IMR-90 (cell line): ENCODE measurements around the gene TMOD4. TPM values are rescaled to one million over a fixed set of nuclear protein-coding genes. Genes with fewer than 3 reads are reported as not detected.

Experiments used
- ATAC-seq: fragments of 200-7000 bp; cut with Tn5 transposase; 2 replicates; pipeline ENCODE4 v1.9.1; 2020; ENCODE audit warnings: low read depth, mild to moderate bottlenecking, moderate library complexity
- BruUV-seq: library from RNA; stranded (reverse); fragments of 400-500 nt; replicated peaks from 2 replicates; lab custom pipeline; 2021; lab: Mats Ljungman, UMichigan
- CTCF ChIA-PET: fragments of 300-600 bp; formaldehyde crosslinking; extraction: SDS; loops from one replicate; lab custom pipeline; 2021; ENCODE audit warnings: antibody characterized with exemption; lab: Yijun Ruan, JAX
- POLR2A ChIA-PET: fragments of 300-600 bp; sonication (Branson Sonifier 250); formaldehyde crosslinking; loops from one replicate; lab custom pipeline; 2022; ENCODE audit warnings: antibody characterized with exemption; ENCODE audit not compliant: unreplicated experiment; lab: Charles Lee
- DNase-seq: peaks from one replicate; pipeline ENCODE4 v3.0.0; 2013
- H2AFZ ChIP-seq: replicated peaks from 2 replicates; pipeline ENCODE3; 2013; ENCODE audit warnings: low read length, mild to moderate bottlenecking; ENCODE audit not compliant: poor library complexity
- H2AK5ac ChIP-seq: 2 replicates; pipeline ENCODE4 v1.6.1; 2013; ENCODE audit warnings: low read depth, low read length, inconsistent platforms
- H2AK9ac ChIP-seq: replicated peaks from 2 replicates; pipeline ENCODE3; 2013; ENCODE audit warnings: mild to moderate bottlenecking, low read depth, low read length, moderate library complexity; ENCODE audit not compliant: poor library complexity
- H2BK120ac ChIP-seq: 2 replicates; pipeline ENCODE4 v1.6.1; 2013; ENCODE audit warnings: low read depth, low read length, inconsistent platforms
- H2BK15ac ChIP-seq: 3 replicates; pipeline ENCODE4 v1.6.1; 2013; ENCODE audit warnings: low read depth, low read length, inconsistent platforms
- H2BK20ac ChIP-seq: 2 replicates; pipeline ENCODE4 v1.6.1; 2013; ENCODE audit warnings: low read depth, mild to moderate bottlenecking, inconsistent platforms, low read length, moderate library complexity
- H2BK5ac ChIP-seq: 2 replicates; pipeline ENCODE4 v1.6.1; 2013; ENCODE audit warnings: mild to moderate bottlenecking, low read depth, low read length, inconsistent platforms; ENCODE audit not compliant: poor library complexity, severe bottlenecking
- H3K14ac ChIP-seq: replicated peaks from 2 replicates; pipeline ENCODE4 v1.6.1; 2013; ENCODE audit warnings: low read depth, low read length, inconsistent platforms
- H3K18ac ChIP-seq: 2 replicates; pipeline ENCODE4 v1.6.1; 2013; ENCODE audit warnings: low read depth, low read length, control low read depth
- H3K23ac ChIP-seq: 2 replicates; pipeline ENCODE4 v1.6.1; 2013; ENCODE audit warnings: low read depth, low read length, inconsistent platforms
- H3K27ac ChIP-seq: 2 replicates; pipeline ENCODE4 v1.5.1; 2013; ENCODE audit warnings: mild to moderate bottlenecking, control low read depth, low read length; ENCODE audit not compliant: insufficient read depth
- H3K27me3 ChIP-seq: 2 replicates; pipeline ENCODE4 v1.6.1; 2013; ENCODE audit warnings: low read length; ENCODE audit not compliant: control insufficient read depth, insufficient read depth
- H3K36me3 ChIP-seq: 2 replicates; pipeline ENCODE4 v1.6.1; 2013; ENCODE audit warnings: low read length, mixed read lengths; ENCODE audit not compliant: control insufficient read depth, insufficient read depth
- H3K4ac ChIP-seq: 2 replicates; pipeline ENCODE4 v1.6.1; 2013; ENCODE audit warnings: low read depth, low read length, inconsistent platforms
- H3K4me1 ChIP-seq: 2 replicates; pipeline ENCODE4 v1.6.1; 2013; ENCODE audit warnings: low read length, mixed read lengths; ENCODE audit not compliant: control insufficient read depth, insufficient read depth
- H3K4me2 ChIP-seq: 2 replicates; pipeline ENCODE4 v1.6.1; 2013; ENCODE audit warnings: low read depth, mild to moderate bottlenecking, control low read depth, low read length, moderate library complexity
- H3K4me3 ChIP-seq: 2 replicates; pipeline ENCODE4 v1.5.1; 2013; ENCODE audit warnings: low read depth, mild to moderate bottlenecking, control low read depth, low read length, moderate library complexity; ENCODE audit not compliant: insufficient read depth
- H3K56ac ChIP-seq: 2 replicates; pipeline ENCODE4 v1.6.1; 2013; ENCODE audit warnings: low read length, inconsistent platforms; ENCODE audit not compliant: insufficient read depth; ENCODE audit errors: extremely low read depth
- H3K79me1 ChIP-seq, 2 experiments: 2 replicates each; pipeline ENCODE4 v1.6.1; 2013; ENCODE audit warnings: low read length in 2 of 2, inconsistent platforms in 1 of 2, low read depth in 1 of 2
- H3K9ac ChIP-seq: 2 replicates; pipeline ENCODE4 v1.6.1; 2013; ENCODE audit warnings: low read depth, low read length, control low read depth
- H3K9me1 ChIP-seq: 2 replicates; pipeline ENCODE4 v1.6.1; 2013; ENCODE audit warnings: low read length, inconsistent platforms; ENCODE audit not compliant: insufficient read depth
- H3K9me3 ChIP-seq: 2 replicates; pipeline ENCODE4 v1.6.1; 2013; ENCODE audit warnings: low read length; ENCODE audit not compliant: control insufficient read depth, insufficient read depth
- H4K20me1 ChIP-seq: 2 replicates; pipeline ENCODE4 v1.6.1; 2013; ENCODE audit warnings: low read length, inconsistent platforms; ENCODE audit not compliant: insufficient read depth
- H4K5ac ChIP-seq: 2 replicates; pipeline ENCODE4 v1.6.1; 2013; ENCODE audit warnings: mild to moderate bottlenecking, low read depth, low read length, control low read depth
- H4K8ac ChIP-seq, 2 experiments: 2 replicates each; pipeline ENCODE4 v1.6.1; 2013; ENCODE audit warnings: low read depth in 2 of 2, low read length in 2 of 2, control low read depth in 1 of 2, inconsistent platforms in 1 of 2
- H4K91ac ChIP-seq: 2 replicates; pipeline ENCODE4 v1.6.1; 2013; ENCODE audit warnings: low read depth, low read length, inconsistent platforms; ENCODE audit not compliant: insufficient read depth
- BHLHE40 ChIP-seq: fragments of 150-350 bp; IDR thresholded peaks from 2 replicates; pipeline ENCODE4 v1.6.1; 2016; ENCODE audit warnings: mild to moderate bottlenecking, low read depth, low read length
- CEBPB ChIP-seq: IDR thresholded peaks from 2 replicates; pipeline ENCODE4 v1.6.1; 2012; ENCODE audit warnings: low read depth, low read length, improper control_type of control experiment
- CHD1 ChIP-seq: IDR thresholded peaks from 2 replicates; pipeline ENCODE4 v1.6.1; 2012; ENCODE audit warnings: low read depth, low read length, improper control_type of control experiment
- CTCF ChIP-seq: conservative IDR thresholded peaks from 2 replicates; pipeline ENCODE4 v1.5.1; 2012; ENCODE audit warnings: mild to moderate bottlenecking, low read depth, low read length, improper control_type of control experiment
- ELK1 ChIP-seq: fragments of 150-350 bp; IDR thresholded peaks from 2 replicates; pipeline ENCODE4 v1.6.1; 2016; ENCODE audit warnings: low read depth, mild to moderate bottlenecking, low read length, moderate library complexity, borderline replicate concordance
- FOS ChIP-seq: fragments of 150-350 bp; IDR thresholded peaks from 2 replicates; pipeline ENCODE4 v1.6.1; 2016; ENCODE audit warnings: low read depth, low read length
- MAFK ChIP-seq: IDR thresholded peaks from 2 replicates; pipeline ENCODE4 v1.6.1; 2012; ENCODE audit warnings: low read depth, low read length, improper control_type of control experiment
- MAZ ChIP-seq: IDR thresholded peaks from 2 replicates; pipeline ENCODE4 v1.6.1; 2012; ENCODE audit warnings: low read depth, mild to moderate bottlenecking, low read length, improper control_type of control experiment, moderate library complexity, borderline replicate concordance
- MXI1 ChIP-seq: IDR thresholded peaks from 2 replicates; pipeline ENCODE4 v1.6.1; 2012; ENCODE audit warnings: low read depth, mild to moderate bottlenecking, low read length, moderate library complexity, borderline replicate concordance
- NFE2L2 ChIP-seq: fragments of 150-350 bp; IDR thresholded peaks from 2 replicates; pipeline ENCODE4 v1.6.1; 2016; ENCODE audit warnings: low read depth, mild to moderate bottlenecking, low read length
- POLR2A ChIP-seq: IDR thresholded peaks from 2 replicates; pipeline ENCODE4 v1.6.1; 2012; ENCODE audit warnings: mild to moderate bottlenecking, low read depth, low read length
- RAD21 ChIP-seq: IDR thresholded peaks from 2 replicates; pipeline ENCODE4 v1.6.1; 2012; ENCODE audit warnings: low read length, improper control_type of control experiment
- RCOR1 ChIP-seq: IDR thresholded peaks from 2 replicates; pipeline ENCODE4 v1.6.1; 2012; ENCODE audit warnings: mild to moderate bottlenecking, low read length, improper control_type of control experiment; ENCODE audit not compliant: insufficient replicate concordance
- RFX5 ChIP-seq: IDR thresholded peaks from 2 replicates; pipeline ENCODE4 v1.8.0; 2012; ENCODE audit warnings: low read depth, mild to moderate bottlenecking, low read length, moderate library complexity
- SMC3 ChIP-seq: fragments of 150-350 bp; IDR thresholded peaks from 2 replicates; pipeline ENCODE4 v1.6.1; 2016; ENCODE audit warnings: low read depth, mild to moderate bottlenecking, antibody characterized with exemption, low read length, moderate library complexity
- USF2 ChIP-seq: fragments of 150-350 bp; IDR thresholded peaks from 2 replicates; pipeline ENCODE4 v1.6.1; 2017; ENCODE audit warnings: mild to moderate bottlenecking, antibody characterized with exemption, low read length, low read depth
- WGBS, 2 experiments: methylation state at CpG; one replicate each; pipeline versions ENCODE4 v1.1.5 to v1.1.7; 2013; ENCODE audit warnings: missing lambda C conversion rate in 2 of 2; ENCODE audit not compliant: insufficient read length in 1 of 2; ENCODE audit errors: extremely low coverage in 2 of 2; 5-methylcytosine and 5-hydroxymethylcytosine counted together
- dilution Hi-C: fragments of 300-500 bp; cut with HindIII; formaldehyde crosslinking; loops from one replicate; pipeline ENCODE4 v1.14.3; 2018; ENCODE audit warnings: low sequenced_read_pairs; ENCODE audit not compliant: unreplicated experiment
- in situ Hi-C: fragments of 300-500 bp; cut with MboI; formaldehyde crosslinking; loops from 3 replicates; pipeline ENCODE4 v1.14.3; 2019; ENCODE audit warnings: low sequenced_read_pairs, inconsistent platforms, mixed read lengths
- intact Hi-C: fragments of 100-400 bp; cut with micrococcal nuclease; formaldehyde crosslinking; loops from 2 replicates; pipeline ENCODE4 v1.10.0; 2022
- polyA plus RNA-seq, 3 experiments: library from polyadenylated mRNA; depleted of rRNA; stranded (reverse); fragments of >200 nt; gene quantifications; 2 replicates each; pipeline ENCODE4 v1.2.3, GENCODE V29; 2012; ENCODE audit warnings: low replicate concordance in 1 of 3
- total RNA-seq: library from RNA; depleted of rRNA; stranded (reverse); fragments of >200 nt; gene quantifications from 2 replicates; pipeline ENCODE4 v1.2.3, GENCODE V29; 2012

TMOD4 gene
- total and polyA plus RNA-seq, 2 of the 4 experiments (the other 2 are of a cell fraction), result 0.27 TPM; not detected in 1

- in situ Hi-C loops, result no loop called here
- Histone ChIP-seq H3K27ac (no peak overlapping the region), H3K27me3 (peaks cover 2% of the 10 kb centered on the region; the same call in 1 of the 2 replicates), H2BK20ac (no peak overlapping the region), H3K79me1 (peaks cover 0 to 6% of the 10 kb centered on the region in 2 experiments; a peak in 1 of 4 replicates), H3K9me3 (no peaks in the 10 kb centered on the region), H3K4me2 (no peak overlapping the region), H3K18ac (no peak overlapping the region), H2BK15ac (no peak overlapping the region), H3K56ac (no peak overlapping the region), H2AK9ac (no peak overlapping the region), H2BK5ac (no peak overlapping the region), H2AFZ (no peak overlapping the region), H3K36me3 (peaks cover 4% of the 10 kb centered on the region; the same call in 1 of the 2 replicates), H4K20me1 (peaks cover 5% of the 10 kb centered on the region; the same call in 1 of the 2 replicates), H3K4me1 (peaks cover 5% of the 10 kb centered on the region), H3K14ac (no peak overlapping the region), H4K5ac (no peak overlapping the region), H2AK5ac (no peak overlapping the region), H4K8ac (no peak overlapping the region), H3K9me1 (peaks cover 4% of the 10 kb centered on the region; the same call in 1 of the 2 replicates), H2BK120ac (no peak overlapping the region), H3K4me3 (no peak overlapping the region), H3K23ac (no peak overlapping the region), H3K9ac (no peak overlapping the region), H3K4ac (no peak overlapping the region), H4K91ac (no peak overlapping the region)
- intact Hi-C loops, result no loop called here
- no TSS peak for BruUV-seq
- POLR2A ChIA-PET, result no interaction called here
- CTCF ChIA-PET, result interaction anchor here (1.1 kb wide), 1 partner anchor 41 kb away, joined by 3 read pairs; no protein-coding TSS in a partner anchor
- dilution Hi-C loops, result no loop called here
- TF ChIP-seq CEBPB, result no peak
- TF ChIP-seq SMC3, result no peak
- TF ChIP-seq NFE2L2, result no peak
- TF ChIP-seq FOS, result no peak
- no peak for TF ChIP-seq MAZ
- no peak for TF ChIP-seq MAFK
- no peak for TF ChIP-seq POLR2A
- TF ChIP-seq RCOR1, result no peak
- no peak for TF ChIP-seq RFX5
- TF ChIP-seq BHLHE40, result no peak
- TF ChIP-seq USF2, result no peak
- no peak for TF ChIP-seq CHD1
- TF ChIP-seq ELK1, result no peak
- TF ChIP-seq RAD21, result no peak
- no peak for TF ChIP-seq MXI1
- TF ChIP-seq CTCF, result no peak
- no peak for ATAC-seq
- no CpG with 5 or more reads among the region's 5 CpGs for WGBS, 2 experiments
- DNase-seq, result no peak
Measured at GRCh38 chr1:151143986-151144385, 31.8 kb downstream of the TMOD4 start.
